GM12864 (cell line): ENCODE results near the gene RNF220.

Source experiments
- DNase-seq: peaks from one replicate; pipeline ENCODE4 v3.0.0-alpha.2; 2011; ENCODE audit warnings: low read depth
- H3K4me3 ChIP-seq: 2 replicates; pipeline ENCODE4 v1.5.1; 2011; ENCODE audit warnings: mild to moderate bottlenecking, low read depth, low read length, control low read depth
- CTCF ChIP-seq: IDR thresholded peaks from 2 replicates; pipeline ENCODE4 v1.5.1; 2011; ENCODE audit warnings: low read depth, mild to moderate bottlenecking, moderate library complexity, low read length, control low read depth, inconsistent platforms; ENCODE audit errors: missing control alignments

The RNF220 gene

GRCh38 chr1:44512313-44512885, 107.3 kb downstream of the RNF220 start:
- DNase-seq: no peak
- H3K4me3 ChIP-seq: no peak overlapping the region
- TF ChIP-seq CTCF: no peak

DNA sequence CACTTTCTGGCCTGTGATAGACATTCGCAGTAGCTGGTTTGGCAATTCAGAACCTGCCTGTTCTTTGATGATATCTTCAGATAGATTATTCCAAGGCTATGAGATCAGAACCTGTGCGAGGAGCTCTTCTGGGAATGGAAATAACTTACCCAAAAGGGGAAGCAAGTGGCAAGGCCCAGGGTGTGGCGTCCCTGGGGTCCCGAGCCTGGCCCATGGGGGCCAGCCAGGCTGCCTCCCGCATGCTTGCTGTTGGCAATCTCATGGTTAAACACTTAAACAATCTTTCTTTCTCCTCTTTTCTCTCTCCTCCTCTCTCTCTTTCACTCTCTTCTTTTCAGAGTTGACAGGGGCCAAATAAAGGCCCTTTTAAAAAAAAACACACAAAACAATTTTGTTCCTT, 108.1 kb downstream of the RNF220 start:
- H3K4me3 ChIP-seq: no peak overlapping the region
- DNase-seq: no peak
- no peak for TF ChIP-seq CTCF

DNA sequence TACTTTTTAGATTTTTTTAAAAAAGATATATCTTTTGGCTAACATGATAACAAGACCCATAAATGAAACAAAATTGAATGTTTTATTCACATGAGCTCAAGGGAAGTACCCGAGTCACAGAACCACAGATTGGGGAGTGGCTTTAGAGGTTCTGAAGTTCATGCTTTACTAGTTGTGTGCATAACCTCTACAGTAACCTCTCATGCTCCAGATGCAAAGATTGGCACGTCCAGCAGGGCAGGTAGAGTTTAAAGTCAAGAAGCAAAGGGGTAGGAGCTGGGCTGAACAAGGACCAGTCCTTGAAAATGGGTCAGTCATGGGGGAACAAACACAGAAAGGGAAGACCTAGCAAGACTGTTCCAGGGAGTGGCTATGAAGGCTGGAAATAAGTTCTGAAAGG, 109.6 kb downstream of the RNF220 start:
- no peak for DNase-seq
- no peak for TF ChIP-seq CTCF
- no peak overlapping the region for H3K4me3 ChIP-seq

DNA sequence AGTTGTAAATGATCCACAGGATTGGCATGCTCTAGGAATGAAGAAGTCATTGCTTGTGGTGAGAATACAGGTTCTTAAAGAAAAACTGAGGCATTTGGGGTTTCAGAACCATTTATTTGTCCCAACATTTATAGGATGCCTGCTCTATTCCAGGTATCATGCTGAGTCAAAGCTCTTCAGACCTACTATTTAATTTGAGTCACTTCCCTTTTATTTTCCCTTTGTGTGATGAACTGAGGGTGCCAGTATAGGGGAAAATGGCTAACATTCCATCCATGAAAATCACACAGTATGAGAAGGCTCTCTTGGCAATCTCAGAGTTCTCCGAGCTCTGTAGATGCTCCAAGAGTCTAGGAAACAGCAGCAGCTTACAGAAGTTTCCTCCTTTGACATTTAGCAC, 110.4 kb downstream of the RNF220 start:
- no peak overlapping the region for H3K4me3 ChIP-seq
- no peak for TF ChIP-seq CTCF
- DNase-seq: no peak

- H3K4me3 ChIP-seq: no peak overlapping the region
- no peak for TF ChIP-seq CTCF
Measured at GRCh38 chr1:44519035-44519676, 114.1 kb downstream of the RNF220 start.

GRCh38 chr1:44521378-44522080, 116.5 kb downstream of the RNF220 start:
- no peak for DNase-seq
- no peak for TF ChIP-seq CTCF

More at GRCh38 chr1:44519035-44519676, 114.1 kb downstream of the RNF220 start:
- no peak for DNase-seq

More at GRCh38 chr1:44521378-44522080, 116.5 kb downstream of the RNF220 start:
- H3K4me3 ChIP-seq: no peak overlapping the region
